ENCODE measurements around the gene ENTPD6. TPM values are rescaled to one million over a fixed set of nuclear protein-coding genes. Genes with fewer than 3 reads are reported as not detected.

The ENTPD6 gene
- total RNA-seq, 2 donors from 2014 or later = 105 to 194 TPM

- DNase-seq (ENCODE audit: low spot score) = no peak
- intact Hi-C loops (cut with DNase I) = loop anchor here (5.0 kb wide), 1 partner anchor 254 kb away; the partner anchor contains the start of gene APMAP
- peak overlapping the region; percentile 96 to 98 for H3K27ac ChIP-seq
These were observed 50.9 kb downstream of the ENTPD6 start for GRCh38 chr20:25246182-25246999.

GRCh38 chr20:25247000-25247517 lies 51.5 kb downstream of the ENTPD6 start:
- 15% methylated on average over 24 of the region's 24 CpGs for WGBS
- DNase-seq (ENCODE audit: low spot score) = peak; percentile 76
- H3K4me3 ChIP-seq = peak overlapping the region; percentile 91 to 97
- H3K27me3 ChIP-seq (replicated peaks; ENCODE audit: insufficient read depth) = no peaks in the 10 kb centered on the region
- TF ChIP-seq CTCF (IDR thresholded peaks at IDR 0.05) = peak in 3 of 4 experiments; percentile 53 to 62 (median 61)
- TF ChIP-seq POLR2AphosphoS5 (IDR thresholded peaks at IDR 0.05) = peak; percentile 55
- TF ChIP-seq POLR2A (IDR thresholded peaks at IDR 0.05) = peak; percentile 17
- peak overlapping the region; percentile 96 to 98 for H3K27ac ChIP-seq
- intact Hi-C loops (cut with DNase I) = loop anchor here (5.0 kb wide), 1 partner anchor 255 kb away; the partner anchor contains the start of gene APMAP
- no peaks in the 10 kb centered on the region for H3K36me3 ChIP-seq
- no peaks in the 10 kb centered on the region for H3K9me3 ChIP-seq
- peaks cover 15% of the 10 kb centered on the region for H3K4me1 ChIP-seq (replicated peaks)

More at GRCh38 chr20:25246182-25246999, 50.9 kb downstream of the ENTPD6 start:
- WGBS = 71% methylated on average over 9 of the region's 9 CpGs
- TF ChIP-seq POLR2A (IDR thresholded peaks at IDR 0.05) (no peak), CTCF (IDR thresholded peaks at IDR 0.05) (no peak), POLR2AphosphoS5 (IDR thresholded peaks at IDR 0.05) (no peak)
- Histone ChIP-seq H3K4me1 (replicated peaks) (peaks cover 11% of the 10 kb centered on the region), H3K36me3 (no peaks in the 10 kb centered on the region), H3K9me3 (no peaks in the 10 kb centered on the region), H3K4me3 (peak overlapping the region in 1 of 2 donors; percentile 97), H3K27me3 (replicated peaks; ENCODE audit: insufficient read depth) (no peaks in the 10 kb centered on the region)

- intact Hi-C loops (cut with DNase I) = loop anchor here (5.0 kb wide), 1 partner anchor 255 kb away; the partner anchor contains the start of gene APMAP
- WGBS = 0% methylated on average over 21 of the region's 37 CpGs
- DNase-seq (ENCODE audit: low spot score) = no peak
- H3K4me1 ChIP-seq (replicated peaks) = peaks cover 20% of the 10 kb centered on the region
- TF ChIP-seq POLR2AphosphoS5 (IDR thresholded peaks at IDR 0.05) = peak; percentile 2
- TF ChIP-seq CTCF (IDR thresholded peaks at IDR 0.05) = no peak
- no peak for TF ChIP-seq POLR2A (IDR thresholded peaks at IDR 0.05)
- H3K27ac ChIP-seq = peak overlapping the region; percentile 96 to 98
- no peaks in the 10 kb centered on the region for H3K9me3 ChIP-seq
- H3K36me3 ChIP-seq = no peaks in the 10 kb centered on the region
- no peaks in the 10 kb centered on the region for H3K27me3 ChIP-seq (replicated peaks; ENCODE audit: insufficient read depth)
- H3K4me3 ChIP-seq = peak overlapping the region; percentile 91 to 97
These were observed 52.0 kb downstream of the ENTPD6 start for GRCh38 chr20:25247518-25247955.

- intact Hi-C loops (cut with DNase I) = loop anchor here (2.0 to 5.0 kb wide), 3 partner anchors 53 to 256 kb away; partner anchors contain the start of genes APMAP and ENTPD6
- TF ChIP-seq POLR2A (IDR thresholded peaks at IDR 0.05) (peak; percentile 95), POLR2AphosphoS5 (IDR thresholded peaks at IDR 0.05) (peak; percentile 86), CTCF (IDR thresholded peaks at IDR 0.05) (peak in 1 of 4 experiments; percentile 9)
- peak within 1 kb of the TSS; percentile 91 to 97 for H3K4me3 ChIP-seq
- H3K4me1 ChIP-seq (replicated peaks) = peaks cover 25% of the 10 kb centered on the region
- WGBS = under 1% methylated on average over 66 of the region's 113 CpGs
- DNase-seq (ENCODE audit: low spot score) = peak; percentile 83
- H3K27me3 ChIP-seq (replicated peaks; ENCODE audit: insufficient read depth) = no peaks in the 10 kb centered on the region
- H3K9me3 ChIP-seq = no peaks in the 10 kb centered on the region
- H3K36me3 ChIP-seq = no peaks in the 10 kb centered on the region
- H3K27ac ChIP-seq = peak within 1 kb of the TSS; percentile 96 to 98
These were observed 52.7 kb downstream of the ENTPD6 start, which contains the start of gene PYGB for GRCh38 chr20:25247956-25248785. TSS of gene PYGB (plus strand) at chr20:25248085. CDS start at chr20:25248179, 94 bp downstream.

Data from prostate gland (tissue), 2 donors.